Femur (tissue), 1 donor: ENCODE data around the gene TANGO6.
"Not testable (repeated sequence)": the region's sequence is repeated elsewhere in the genome, so short reads cannot be mapped to it uniquely, and the experiment has no call there.

Experiments
- DNase-seq: peaks from one replicate; pipeline ENCODE4 v3.0.0-alpha.2; 2017

TANGO6 gene

DNA sequence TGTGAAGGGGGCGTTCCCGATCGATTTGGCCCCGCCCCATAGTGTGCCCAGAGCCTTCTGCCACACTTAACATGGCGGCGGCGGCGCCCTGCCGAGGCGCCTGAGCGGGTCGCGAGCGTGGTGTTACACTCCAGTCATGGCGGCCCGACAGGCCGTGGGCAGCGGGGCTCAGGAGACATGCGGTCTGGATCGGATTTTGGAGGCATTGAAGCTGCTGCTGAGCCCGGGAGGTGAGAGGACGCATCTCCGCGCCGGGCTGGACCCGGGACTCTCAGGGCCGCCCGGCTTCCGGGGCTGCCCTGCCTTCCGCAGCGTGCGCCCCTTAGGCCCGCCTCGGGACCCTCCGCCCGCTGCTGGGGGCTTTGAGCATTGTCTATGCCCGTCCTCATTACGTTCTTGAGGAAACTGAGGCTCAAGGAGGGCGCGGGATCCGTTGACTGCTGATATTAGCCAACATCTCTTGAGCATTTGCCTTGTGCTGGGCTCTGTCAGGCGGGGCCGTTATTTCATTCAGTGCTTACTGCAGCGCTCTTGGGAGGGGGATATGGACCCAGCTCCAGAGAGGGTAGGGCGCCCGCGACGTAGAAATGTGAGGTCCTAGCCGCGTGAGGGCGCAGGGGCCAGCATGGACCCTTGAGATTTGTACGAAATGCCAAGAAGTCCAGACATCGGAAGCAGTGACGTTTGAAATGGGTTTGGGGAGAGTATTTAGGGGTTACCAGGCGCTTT is at the start of gene TANGO6:
TSS of gene TANGO6 (plus strand) at position 50 of the 729 bp plus-strand sequence. CDS start at position 137, 87 bp downstream.
- DNase-seq, result peak; percentile 89

GRCh38 chr16:68798398-68798797 is 44.9 kb upstream of the TANGO6 start:
- DNase-seq, result no peak

GRCh38 chr16:68800257-68800875 is 43.0 kb upstream of the TANGO6 start:
- DNase-seq, result peak; percentile 82

DNA sequence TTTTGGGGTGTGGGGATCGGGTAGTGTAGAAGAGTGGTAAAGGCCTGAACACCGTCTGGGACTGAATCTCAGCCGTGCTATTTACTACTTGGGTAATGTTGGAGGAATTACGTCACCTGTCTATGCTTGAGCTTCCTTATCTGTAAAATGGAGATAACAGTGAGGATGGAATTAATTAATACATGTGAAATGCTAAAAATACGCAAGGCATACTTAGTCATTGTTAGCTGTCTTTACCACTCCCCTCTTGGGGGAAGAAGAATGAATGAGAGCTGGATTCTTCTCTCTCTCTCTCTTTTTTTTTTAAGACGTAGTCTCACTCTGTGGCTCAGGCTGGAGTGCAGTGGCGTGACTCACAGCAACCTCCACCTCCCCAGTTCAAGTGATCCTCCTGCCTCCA is 41.1 kb upstream of the TANGO6 start:
- DNase-seq, result no peak

GRCh38 chr16:68806422-68806821 is 36.9 kb upstream of the TANGO6 start:
- DNase-seq, result no peak

- no peak for DNase-seq
These were observed 36.4 kb upstream of the TANGO6 start for GRCh38 chr16:68806981-68807380.

- no peak for DNase-seq
These were observed 28.8 kb upstream of the TANGO6 start for GRCh38 chr16:68814516-68814915.

- DNase-seq, result peak; percentile 29
These were observed 19.8 kb upstream of the TANGO6 start for GRCh38 chr16:68823401-68824135.

GRCh38 chr16:68825427-68825826 is 17.9 kb upstream of the TANGO6 start:
- no peak for DNase-seq

- no peak for DNase-seq
These were observed 16.7 kb upstream of the TANGO6 start for GRCh38 chr16:68826652-68827051.

DNA sequence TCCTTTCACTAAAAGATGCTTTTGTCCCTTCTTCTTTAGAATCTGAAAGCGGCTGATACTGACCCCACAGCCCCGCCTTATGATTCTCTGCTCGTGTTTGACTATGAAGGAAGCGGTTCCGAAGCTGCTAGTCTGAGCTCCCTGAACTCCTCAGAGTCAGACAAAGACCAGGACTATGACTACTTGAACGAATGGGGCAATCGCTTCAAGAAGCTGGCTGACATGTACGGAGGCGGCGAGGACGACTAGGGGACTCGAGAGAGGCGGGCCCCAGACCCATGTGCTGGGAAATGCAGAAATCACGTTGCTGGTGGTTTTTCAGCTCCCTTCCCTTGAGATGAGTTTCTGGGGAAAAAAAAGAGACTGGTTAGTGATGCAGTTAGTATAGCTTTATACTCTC is 10.1 kb upstream of the TANGO6 start:
- no peak for DNase-seq

DNA sequence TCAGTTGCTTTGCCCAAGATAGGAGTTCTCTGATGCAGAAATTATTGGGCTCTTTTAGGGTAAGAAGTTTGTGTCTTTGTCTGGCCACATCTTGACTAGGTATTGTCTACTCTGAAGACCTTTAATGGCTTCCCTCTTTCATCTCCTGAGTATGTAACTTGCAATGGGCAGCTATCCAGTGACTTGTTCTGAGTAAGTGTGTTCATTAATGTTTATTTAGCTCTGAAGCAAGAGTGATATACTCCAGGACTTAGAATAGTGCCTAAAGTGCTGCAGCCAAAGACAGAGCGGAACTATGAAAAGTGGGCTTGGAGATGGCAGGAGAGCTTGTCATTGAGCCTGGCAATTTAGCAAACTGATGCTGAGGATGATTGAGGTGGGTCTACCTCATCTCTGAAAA is 8.8 kb upstream of the TANGO6 start:
- no peak for DNase-seq

GRCh38 chr16:68835970-68836369 is 7.4 kb upstream of the TANGO6 start:
- no peak for DNase-seq

GRCh38 chr16:68839831-68840230 is 3.5 kb upstream of the TANGO6 start:
- no peak for DNase-seq

DNA sequence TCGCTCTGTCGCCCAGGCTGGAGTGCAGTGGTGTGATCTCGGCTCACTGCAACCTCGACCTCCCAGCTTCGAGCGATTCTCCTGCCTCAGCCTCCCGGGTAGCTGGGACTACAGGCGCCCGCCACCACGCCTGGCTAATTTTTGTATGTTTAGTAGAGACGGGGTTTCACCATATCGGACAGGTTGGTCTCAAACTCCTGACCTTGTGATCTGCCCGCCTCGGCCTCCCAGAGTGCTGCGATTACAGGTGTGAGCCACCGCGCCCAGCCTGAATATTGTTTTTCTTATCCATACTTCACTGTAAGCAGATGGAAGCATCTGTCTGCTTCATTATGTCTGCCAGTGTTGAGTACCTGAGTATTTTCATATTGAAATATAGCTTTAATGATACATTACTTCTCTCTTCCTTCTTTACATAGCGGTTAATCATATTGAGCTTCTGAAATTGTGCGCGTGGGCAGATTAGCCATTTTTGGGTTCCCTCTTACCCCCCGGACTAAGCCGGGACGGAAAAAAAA is 308 bp upstream of the TANGO6 start:
- not testable (repeated sequence) for DNase-seq

DNA sequence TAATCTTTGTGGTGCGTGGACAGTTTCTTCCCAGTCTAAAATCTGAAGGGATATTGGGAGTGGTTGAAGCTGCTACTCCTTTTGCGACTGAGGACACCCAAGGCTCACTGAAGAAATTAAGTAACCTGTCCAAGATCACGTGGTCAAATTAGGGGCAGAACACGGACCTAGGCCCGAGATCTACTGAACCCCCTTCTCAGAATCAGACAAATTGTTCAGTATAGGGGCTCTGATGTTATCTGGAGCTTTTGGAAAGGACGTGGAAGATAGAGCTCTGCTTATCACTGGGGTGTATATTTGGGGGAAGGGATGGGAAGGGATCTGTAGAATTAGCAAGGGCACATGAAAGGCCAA is 857 bp downstream of the TANGO6 start:
- no peak for DNase-seq

DNA sequence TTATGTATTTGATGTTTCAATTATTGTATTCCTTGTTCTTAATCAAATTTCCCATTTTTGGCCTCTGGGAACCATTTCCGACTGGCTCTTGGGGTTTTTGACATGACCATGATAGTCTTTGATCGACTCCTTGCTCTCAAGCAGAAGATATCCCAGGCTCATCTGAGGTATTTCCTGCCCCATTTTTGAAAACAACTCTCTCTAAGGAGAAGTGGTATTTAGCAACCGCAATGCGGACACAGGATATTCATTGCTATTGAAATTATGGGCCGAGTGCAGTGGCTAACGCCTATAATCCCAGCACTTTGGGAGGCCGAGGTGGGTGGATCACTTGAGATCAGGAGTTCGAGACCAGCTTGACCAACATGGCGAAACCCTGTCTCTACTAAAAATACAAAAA is 5.5 kb downstream of the TANGO6 start:
- no peak for DNase-seq

DNA sequence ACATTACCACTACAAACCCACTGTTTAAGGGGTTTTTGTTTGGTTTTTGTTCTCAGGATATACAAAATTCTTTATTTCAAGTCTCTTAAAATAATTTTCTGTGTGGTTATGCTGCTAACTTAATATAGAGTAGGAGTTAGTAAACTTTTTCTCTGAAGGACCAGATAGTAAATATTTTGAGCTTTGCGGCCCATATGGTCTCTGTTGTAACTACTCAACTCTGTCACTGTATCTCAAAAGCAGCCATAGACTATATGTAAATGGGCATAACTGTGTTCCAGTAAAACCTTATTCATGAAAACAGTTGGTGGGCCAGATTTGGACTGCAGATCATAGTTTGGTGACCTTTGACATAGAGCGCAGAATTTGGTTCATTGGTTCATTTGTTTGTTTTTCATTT is 7.2 kb downstream of the TANGO6 start:
- DNase-seq, result no peak

GRCh38 chr16:68851601-68852000 is 8.3 kb downstream of the TANGO6 start:
- no peak for DNase-seq

GRCh38 chr16:68857479-68857878 is 14.1 kb downstream of the TANGO6 start:
- DNase-seq, result no peak

GRCh38 chr16:68859828-68860227 is 16.5 kb downstream of the TANGO6 start:
- no peak for DNase-seq

DNA sequence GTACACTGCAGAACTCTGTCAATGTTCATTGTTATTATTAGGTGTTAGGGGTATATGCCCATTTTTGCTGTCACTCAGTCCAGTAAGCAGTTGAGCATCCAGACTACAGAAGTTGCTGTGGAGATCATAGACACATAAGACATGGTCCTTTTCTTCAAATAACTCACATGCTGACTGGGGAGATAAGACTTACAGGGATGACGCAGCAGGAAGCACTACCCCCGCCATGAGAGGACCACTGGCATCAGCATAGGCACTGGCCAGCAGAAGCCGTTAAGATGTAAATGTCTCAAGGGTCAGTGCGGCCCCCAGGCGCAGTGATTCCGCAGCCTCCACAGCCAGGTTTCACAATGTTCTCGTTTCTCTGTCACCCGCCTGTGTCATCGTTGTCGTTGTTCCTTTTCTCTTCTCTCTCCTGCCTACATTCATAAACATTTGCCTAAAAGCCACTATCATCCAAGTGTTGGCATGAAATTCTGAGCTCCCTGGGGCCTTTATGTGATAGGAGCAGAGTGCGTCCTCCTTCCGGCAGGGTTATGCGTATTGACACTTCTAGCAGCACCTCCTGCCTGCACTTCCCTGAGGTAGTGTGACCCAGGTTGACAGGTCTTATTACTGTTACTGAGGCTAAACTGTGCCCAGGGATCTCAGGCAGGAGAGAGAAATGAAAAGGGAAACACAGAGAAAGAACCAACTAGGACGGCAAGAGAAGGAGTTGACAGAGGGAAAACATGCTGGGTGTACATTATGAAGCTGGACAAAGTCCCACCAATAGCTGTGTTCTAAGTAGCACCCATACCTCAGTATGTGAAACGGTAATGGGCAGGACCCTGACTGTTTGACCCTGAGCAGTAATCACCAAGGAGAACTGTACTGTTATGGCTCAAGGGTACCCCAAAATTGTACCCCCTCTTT is 17.9 kb downstream of the TANGO6 start:
- DNase-seq, result no peak

- DNase-seq, result no peak
These were observed 23.6 kb downstream of the TANGO6 start for GRCh38 chr16:68866933-68867332.
